HG02943 (cell line): ENCODE data around the gene CCDC178.
"Not testable (repeated sequence)": the region's sequence is repeated elsewhere in the genome, so short reads cannot be mapped to it uniquely, and the experiment has no call there.

Source experiments
- ATAC-seq: cut with Tn5 transposase; IDR thresholded peaks from one replicate; pipeline ENCODE4 v1.9.1; 2021; ENCODE audit warnings: mild to moderate bottlenecking, low read depth, moderate library complexity; ENCODE audit not compliant: unreplicated experiment

CCDC178 gene

DNA sequence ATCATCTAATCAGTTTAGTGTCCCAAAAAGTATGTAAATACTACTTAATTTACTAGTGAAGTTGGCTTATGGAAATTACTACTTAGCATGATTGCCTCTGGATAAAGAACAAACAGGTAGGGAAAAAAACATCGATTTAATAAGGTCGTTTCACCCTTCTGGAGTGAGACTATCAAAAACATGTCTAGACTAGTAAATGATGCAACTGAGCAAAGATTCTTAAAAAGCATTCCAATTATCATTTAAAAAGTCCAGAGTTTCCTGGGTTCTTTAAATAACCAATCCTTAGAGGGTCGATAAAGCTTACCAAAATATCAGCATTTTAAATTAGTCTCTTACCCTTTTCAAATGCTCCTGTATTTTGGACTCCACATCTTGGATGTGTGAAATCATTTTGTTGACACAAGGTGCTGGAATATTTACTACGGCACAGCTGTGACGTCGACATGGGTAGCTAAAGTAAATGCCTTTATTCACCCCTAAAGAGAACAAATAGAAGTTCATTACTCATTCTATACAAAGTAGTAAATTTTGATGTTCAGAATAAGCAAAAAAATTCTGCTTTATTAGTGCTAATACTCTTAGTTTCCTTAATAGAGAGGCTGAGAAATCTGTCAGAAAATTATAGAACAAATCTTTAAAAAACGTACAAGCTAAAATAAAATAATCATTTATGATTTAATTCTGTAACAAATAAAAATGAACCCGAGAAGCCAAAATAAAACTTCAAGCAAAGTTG lies 70.6 kb downstream of the CCDC178 start:
- ATAC-seq, result no peak

DNA sequence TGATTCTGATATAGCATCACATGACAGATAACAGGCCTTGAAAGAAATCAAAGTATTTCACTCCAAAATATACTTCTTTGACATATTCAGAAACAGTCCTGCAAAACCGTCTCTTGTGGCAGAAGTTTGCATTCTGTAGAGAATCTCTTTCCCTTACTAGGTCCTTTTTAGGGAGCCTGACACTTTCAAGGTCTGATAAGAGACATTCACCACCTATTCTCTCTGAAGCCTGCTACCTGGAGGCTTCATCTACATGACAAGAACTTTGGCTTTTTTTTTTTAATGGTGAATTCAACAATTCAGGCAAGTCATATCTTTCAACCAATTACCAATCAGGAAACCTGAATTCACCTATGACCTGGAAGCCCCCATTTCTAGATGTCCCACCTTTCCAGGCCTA lies 83.8 kb downstream of the CCDC178 start:
- ATAC-seq, result no peak

DNA sequence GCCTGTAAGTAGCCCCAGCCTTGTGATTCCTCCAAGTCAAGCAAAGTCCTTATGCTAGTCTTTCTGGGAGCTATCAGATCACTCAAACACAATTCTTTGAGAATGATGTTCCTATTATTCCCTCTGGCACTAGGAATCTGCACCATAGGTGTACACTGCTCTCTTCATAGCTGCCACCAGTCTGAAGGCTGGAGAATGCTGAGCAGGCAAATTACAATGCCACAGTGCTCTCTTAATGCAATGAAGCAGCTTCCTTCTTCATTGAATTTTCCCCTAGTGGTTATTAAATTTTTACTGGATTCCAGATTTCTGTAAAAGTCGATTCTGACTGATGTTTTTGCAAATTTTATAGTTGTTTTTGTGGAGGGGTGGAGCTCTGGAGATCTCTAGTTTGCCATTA lies 84.8 kb downstream of the CCDC178 start:
- no peak for ATAC-seq

DNA sequence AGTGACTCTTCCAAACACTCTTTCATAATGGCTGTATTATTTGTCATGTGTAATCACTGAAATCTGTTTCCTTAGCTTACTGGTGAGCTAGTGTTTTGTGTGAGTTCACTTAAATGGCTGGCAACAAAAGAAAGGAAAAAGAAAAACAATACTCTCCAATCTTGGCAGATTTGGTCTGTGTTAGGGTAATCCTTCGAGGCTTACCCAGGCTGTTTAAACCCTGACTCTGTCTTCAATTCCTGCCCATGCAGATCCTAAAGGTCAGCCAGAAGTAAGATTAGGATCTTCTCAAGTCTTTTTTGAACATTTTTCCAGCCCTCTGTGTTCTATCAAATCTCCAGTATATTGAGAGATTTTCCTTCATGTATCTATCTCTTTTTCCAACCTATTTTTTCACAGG lies 85.3 kb downstream of the CCDC178 start:
- ATAC-seq, result no peak

DNA sequence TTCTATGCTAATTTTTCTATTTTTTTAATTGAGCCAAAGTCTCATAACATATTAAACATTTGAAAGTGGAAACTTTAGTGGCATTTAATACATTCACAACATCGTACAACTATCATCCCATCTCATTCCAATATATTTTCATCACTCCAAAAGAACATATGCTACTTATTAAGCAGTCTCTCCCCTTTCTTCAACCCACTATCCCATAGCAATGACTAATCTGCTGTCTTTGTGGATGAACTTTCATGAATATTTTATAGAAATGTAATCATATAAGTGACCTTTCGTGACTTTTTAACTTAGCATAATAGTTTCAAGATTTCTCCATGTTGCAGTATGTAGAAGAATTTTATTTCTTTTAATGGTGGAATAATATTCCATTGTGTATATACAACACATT lies 90.3 kb downstream of the CCDC178 start:
- no peak for ATAC-seq

DNA sequence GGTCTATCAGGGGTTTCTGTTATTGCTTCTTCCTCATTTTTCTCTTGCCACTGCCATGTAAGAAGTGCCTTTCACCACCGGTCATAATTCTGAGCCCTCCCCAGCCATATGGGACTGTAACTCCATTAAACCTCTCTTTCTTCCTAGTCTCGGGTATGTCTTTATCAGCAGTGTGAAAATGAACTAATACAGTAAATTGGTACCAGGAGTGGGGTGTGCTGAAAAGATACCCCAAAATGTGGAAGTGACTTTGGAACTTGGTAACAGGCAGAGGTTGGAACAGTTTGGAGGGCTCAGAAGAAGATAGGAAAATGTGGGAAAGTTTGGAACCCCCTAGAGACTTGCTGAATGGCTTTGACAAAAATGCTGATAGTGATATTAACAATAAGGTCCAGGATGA lies 100.8 kb downstream of the CCDC178 start:
- not testable (repeated sequence) for ATAC-seq

DNA sequence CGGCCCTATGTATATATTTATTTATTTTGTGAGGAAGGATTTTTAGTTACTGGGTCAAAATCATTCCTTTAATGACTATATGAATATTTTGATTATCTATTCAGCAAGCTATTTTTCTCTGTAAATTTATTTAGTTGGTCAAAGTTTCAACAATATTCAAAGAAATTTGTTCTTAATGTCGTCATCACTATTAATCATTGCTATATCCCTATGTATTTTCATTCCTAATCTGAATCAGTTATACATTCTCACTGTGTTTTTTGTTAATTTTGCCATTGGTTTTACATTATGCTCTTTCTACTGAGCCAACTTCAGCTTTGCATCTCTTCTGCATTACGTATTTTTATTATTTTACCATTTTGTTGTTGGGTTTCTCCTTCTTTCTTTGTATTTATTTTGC lies 105.7 kb downstream of the CCDC178 start:
- ATAC-seq, result no peak

DNA sequence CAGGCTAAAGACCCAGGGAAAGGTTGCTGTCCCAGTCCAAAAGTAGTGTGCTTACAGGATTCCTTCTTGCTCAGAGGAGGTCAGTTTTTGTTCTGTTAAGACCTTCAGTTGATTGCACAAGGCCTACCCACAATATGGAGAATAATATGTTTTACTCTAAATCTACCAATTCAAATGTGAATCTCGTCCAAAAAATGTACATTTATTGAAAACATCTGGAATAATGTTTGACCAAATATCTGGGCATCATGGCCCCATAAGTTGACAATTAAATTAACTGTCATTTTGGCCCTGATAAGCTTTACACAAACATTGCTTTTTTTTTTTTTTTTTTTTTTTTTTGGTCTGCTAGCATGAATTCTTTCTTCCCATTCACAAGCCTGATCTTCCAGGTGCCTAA lies 109.8 kb downstream of the CCDC178 start:
- no peak for ATAC-seq

DNA sequence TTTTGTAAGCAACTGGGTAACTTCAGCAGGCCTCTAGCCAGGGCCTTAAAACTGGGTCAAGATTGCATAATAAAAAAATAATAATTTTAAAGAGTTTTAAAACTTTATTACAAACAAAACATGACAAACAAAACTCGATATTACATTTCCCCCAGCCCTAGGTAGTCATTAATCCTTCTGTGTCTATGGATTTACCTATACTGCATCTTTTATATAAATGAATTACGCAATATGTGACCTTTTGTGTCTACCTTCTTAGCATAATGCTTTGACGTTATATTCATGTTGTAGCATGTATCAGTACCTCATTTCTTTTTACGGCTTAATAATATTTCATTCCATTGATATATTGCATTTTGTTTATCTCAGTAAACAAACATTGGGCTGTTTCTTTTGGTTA lies 113.5 kb downstream of the CCDC178 start:
- ATAC-seq, result no peak

DNA sequence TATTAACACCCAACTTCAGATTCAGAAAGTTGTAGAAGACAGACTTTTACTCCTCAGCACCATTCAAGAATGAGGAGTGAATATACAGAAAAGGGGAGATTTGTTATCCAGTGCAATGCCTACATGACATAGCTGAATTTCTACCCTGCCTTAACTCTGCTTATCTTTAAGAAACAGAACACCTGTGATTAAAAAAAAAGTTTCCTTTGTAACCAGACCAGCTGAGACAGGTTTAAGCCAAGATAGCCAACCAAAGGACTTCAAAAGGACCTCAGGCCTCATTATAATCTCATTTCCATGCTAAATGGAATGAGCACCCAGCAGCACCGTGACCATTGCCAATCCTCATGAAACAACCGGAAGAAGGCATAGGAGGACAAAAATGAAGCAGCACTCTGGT lies 122.9 kb downstream of the CCDC178 start:
- no peak for ATAC-seq

DNA sequence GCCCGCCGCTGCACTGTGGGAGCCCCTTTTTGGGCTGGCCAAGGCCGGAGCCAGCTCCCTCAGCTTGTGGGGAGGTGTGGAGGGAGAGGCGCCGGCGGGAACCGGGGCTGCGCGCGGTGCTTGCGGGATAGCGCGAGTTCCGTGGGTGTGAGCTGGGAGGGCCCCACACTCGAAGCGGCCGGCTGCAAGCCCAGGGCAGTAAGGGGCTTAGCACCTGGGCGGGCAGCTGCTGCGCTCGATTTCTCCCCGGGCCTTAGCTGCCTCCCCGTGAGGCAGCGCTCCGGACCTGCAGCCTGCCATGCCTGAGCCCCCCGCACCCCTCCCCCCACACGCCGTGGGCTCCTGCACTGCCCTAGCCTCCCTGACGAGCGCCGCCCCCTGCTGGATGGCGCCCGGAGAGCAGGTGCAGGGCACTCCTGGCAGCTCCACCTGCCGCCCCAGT lies 124.4 kb downstream of the CCDC178 start:
- no peak for ATAC-seq

DNA sequence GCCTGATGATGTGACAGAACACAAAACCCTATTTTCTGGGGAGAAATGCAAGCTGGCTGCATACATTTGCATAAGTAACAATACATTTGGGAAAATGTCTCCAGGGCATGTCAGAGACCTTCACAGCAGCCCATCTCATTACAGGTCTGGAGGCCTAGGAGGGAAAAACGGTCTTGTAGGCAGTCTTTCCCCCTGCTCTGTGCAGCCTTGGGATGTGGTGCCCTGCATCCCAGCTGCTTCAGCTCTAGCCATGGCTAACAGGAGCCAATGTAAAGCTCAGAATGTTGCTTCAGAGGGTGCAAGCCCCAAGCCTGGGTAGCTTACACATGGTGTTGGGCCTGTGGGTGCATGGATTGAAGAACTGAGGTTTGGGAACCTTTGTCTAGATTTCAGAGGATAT lies 133.0 kb downstream of the CCDC178 start:
- ATAC-seq, result no peak

DNA sequence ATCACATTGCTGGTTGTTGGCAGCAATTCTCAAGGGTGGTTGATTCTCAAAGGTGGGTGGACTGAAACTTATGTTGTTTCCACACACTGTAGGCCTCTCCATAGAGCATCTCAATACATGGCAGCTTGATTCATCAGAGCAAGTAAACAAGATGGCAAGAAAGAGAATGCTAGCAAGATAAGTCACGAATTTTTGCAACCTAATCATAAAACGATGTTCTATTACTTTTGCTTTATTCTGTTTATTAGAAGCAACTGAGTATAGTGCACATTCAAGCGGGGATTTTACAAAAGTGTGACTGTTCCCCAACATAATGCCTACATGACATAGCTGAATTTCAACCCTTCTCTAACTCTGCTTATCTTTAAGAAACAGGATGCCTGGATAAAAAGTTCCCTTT lies 136.2 kb downstream of the CCDC178 start:
- ATAC-seq, result no peak

DNA sequence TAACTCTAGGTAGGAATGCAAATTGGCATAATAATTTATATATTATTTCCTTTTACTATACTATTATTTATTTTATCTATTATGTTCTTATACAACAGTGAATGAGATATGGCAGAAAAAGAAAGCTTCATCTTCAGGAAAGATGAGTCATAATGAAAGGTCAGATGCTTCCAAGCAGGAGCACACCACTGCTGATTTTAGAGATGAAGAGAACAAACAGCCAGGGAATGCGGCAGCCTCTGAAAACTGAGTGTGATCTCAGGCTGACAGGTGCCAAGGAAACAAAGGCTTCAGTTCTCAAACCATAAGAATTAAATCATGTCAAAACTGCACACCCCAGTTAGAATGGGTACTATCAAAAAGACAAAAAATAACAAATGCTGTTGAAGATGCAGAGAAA lies 149.0 kb downstream of the CCDC178 start:
- no peak for ATAC-seq

DNA sequence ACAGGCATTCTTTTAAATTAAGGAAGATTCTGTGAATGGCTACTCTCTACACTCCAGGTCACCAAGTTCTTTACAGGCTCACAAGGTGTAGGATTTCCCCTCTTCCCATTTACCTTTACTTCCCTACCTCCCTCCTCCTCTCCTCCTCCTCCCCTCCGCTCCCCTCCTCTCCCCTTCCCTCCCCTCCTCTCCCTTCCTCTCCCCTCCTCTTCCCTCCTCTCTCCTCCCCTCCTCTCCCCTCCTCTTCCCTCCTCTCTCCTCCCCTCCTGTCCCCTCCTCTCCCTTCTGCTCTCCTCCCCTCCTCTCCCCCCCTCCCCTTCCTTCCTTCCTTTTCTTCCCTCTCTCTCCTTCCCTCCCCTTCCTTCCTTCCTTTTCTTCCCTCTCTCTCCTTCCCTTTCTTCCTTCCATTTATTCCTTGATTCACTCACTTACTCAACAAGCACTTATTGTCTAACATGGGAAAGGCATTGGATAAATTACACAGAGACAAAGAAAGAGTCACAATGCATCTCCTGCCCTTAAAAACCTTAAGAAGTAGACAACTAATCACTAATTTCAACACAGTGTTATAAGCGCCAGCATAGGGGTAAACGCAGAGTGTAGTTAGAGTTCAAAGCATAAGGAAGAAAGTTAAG lies 152.3 kb downstream of the CCDC178 start:
- no peak for ATAC-seq

DNA sequence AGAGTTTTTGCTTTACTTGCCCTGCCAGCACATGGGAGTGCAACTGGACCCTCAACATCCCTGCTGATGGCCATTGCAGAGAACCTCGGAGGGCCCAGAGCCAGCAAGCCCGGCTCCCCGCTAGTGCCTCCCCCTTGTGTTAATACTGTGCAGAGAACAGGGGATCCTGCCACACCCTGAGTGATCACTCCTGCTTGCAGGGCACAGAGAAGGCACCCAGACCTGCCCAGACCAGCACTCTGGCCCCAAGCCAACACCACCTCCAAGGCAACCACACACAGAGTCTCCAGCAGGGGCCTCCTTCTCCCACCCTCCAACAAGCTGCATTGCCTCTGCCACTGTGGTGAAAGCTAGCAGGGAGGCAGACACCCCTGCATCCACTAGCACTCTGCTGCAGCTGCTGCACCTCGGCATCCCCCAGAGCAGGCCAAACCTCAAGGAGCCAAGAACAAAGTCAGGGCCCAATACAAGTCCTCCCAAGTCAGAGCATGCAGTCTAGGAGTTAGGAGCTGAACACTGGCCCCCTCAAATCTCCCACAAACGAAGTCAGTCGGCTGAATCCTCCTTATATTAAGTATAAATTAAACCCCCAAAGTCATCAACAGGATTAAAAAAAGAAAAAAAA lies 157.7 kb downstream of the CCDC178 start:
- ATAC-seq, result no peak

DNA sequence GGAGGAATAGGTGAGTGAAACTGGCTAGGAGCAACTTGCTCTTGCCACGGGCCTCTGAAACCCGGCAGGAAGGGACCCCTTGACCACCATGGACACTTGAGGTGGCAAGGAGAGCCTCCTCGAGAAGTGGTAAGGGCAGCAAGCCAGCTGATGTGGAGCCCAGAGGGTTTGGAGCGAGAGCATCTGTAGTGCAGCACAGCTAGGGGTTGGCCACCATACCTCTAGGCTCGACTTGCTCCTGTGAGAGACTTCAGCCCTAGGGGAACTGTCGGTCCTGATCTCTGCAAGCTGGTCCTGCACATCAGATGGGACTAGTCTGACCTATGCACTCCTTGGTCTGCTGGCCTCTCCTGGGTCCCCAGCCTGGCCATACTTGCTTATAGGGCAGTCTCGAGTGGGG lies 158.4 kb downstream of the CCDC178 start:
- no peak for ATAC-seq

DNA sequence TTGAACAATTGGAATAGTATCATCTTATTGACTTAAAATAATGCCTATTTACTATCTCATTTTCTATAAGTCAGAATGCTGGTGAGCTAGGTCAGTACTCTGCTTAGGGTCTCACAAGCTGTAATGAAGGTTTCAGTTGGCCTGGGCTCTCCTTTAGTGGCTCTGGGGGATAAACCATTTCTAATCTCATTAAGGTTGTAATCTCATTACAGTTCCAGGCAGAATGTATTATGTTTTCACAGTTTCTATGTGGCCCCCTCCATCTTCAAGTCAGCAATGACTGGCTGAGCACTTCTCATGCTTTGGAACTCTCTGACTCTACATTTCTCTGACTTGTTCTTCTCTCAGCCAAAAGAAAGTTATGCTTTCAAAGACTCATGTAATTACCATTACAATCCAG lies 163.1 kb downstream of the CCDC178 start:
- ATAC-seq, result no peak

DNA sequence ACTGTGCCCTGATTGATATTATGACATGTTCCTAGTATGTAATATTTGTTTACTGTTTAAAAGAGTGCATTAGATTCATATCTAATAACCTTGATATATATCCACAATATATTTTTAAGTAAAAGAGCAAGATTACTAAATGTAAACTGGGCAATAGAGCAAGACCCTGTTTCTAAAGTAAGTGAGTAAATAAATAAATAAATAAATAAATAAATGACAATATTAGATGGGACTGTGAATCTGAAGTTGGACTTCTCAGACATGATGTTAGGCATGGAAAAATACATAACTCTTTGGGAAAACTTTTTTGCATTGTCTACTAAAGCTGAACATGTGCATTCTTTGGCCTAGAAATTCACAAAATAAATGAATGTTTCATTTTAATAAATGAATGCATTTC lies 164.7 kb downstream of the CCDC178 start:
- no peak for ATAC-seq

DNA sequence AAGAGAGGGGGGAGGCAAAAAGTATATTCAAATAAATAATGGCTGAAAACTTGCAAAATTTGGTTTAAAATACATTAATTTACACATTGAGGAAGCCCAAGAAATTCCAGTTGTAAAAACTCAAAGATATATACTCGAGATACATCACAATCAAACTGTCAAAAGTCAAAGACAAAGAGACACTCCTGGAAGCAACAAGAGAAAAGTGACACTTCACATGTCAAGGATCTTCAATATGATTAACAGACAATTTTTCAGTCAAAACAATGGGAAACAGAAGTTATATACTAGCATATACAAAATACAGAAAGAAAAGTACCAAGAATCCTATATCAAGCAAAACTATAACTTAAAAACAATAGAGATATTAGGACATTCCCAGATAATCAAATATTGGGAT lies 170.2 kb downstream of the CCDC178 start:
- ATAC-seq, result no peak

DNA sequence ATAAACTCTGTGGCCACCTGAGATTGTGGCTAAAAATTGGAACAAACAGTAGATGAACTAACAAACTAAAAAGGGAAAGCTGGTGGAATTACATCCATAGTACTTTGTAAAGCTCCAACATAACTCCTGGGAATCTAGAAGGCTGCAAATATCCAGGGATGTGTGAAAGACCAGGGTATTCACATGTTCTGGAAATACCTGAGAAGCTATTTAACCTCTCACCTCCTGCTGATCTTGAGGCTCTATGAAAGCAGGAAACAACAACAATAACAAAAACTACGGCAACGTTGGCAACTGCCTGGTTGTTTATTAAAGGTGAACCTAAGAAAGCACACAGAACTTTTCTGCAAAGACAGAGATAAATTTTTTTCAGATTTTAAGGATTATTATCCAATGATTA lies 171.3 kb downstream of the CCDC178 start:
- no peak for ATAC-seq

DNA sequence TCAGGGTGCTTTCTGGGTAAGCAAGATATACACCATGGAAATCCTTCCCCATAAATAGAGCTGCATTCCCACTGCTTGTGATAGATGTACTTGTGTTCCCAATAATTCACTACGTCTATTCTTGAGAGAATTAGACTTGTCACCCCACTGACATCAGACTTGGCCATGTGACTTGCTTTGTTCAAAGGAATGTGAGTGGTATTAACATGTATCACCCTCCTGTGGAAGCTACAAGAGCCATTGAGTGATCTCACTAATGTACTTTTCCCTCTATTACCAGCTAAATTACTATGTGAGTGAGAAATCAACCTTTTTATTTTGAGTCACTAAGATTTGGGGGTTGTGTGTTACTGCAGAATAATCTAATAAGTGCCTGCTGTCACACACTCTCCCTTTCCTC lies 176.0 kb downstream of the CCDC178 start:
- no peak for ATAC-seq
